WI38 (cell line): ENCODE results near the gene DNM3.
"Not testable (repeated sequence)": the region's sequence is repeated elsewhere in the genome, so short reads cannot be mapped to it uniquely, and the experiment has no call there.

ENCODE experiments used
- H3K4me3 ChIP-seq: 2 replicates; pipeline ENCODE4 v1.5.1; 2011; ENCODE audit warnings: low read depth, mild to moderate bottlenecking, control low read depth, low read length
- TF ChIP-seq, protein P1 (sequence below): IDR thresholded peaks from 2 replicates; pipeline ENCODE4 v1.5.1; 2012; ENCODE audit warnings: low read depth, mild to moderate bottlenecking, control low read depth, low read length

The DNM3 gene

DNA sequence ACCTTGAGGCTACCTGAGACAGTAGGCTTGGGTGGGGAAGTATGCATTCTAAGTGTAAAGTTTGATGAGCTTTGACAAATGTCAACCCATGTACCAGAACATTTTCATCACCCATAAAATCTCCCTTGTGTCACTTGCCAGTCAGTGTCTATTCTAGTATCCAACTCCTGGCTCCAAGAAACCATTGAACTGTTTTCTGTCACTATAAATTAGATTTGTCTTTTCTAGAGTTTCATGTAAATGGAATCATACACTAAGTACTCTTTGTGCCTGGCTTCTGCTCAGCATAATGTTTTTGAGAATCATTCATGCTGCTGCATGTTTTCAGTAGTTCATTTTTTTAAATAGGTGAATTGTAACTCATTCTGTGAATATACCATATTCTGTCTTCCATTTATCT, 165.4 kb downstream of the DNM3 start:
- TF ChIP-seq, protein P1, sequence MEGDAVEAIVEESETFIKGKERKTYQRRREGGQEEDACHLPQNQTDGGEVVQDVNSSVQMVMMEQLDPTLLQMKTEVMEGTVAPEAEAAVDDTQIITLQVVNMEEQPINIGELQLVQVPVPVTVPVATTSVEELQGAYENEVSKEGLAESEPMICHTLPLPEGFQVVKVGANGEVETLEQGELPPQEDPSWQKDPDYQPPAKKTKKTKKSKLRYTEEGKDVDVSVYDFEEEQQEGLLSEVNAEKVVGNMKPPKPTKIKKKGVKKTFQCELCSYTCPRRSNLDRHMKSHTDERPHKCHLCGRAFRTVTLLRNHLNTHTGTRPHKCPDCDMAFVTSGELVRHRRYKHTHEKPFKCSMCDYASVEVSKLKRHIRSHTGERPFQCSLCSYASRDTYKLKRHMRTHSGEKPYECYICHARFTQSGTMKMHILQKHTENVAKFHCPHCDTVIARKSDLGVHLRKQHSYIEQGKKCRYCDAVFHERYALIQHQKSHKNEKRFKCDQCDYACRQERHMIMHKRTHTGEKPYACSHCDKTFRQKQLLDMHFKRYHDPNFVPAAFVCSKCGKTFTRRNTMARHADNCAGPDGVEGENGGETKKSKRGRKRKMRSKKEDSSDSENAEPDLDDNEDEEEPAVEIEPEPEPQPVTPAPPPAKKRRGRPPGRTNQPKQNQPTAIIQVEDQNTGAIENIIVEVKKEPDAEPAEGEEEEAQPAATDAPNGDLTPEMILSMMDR, result no peak
- no peak overlapping the region for H3K4me3 ChIP-seq

DNA sequence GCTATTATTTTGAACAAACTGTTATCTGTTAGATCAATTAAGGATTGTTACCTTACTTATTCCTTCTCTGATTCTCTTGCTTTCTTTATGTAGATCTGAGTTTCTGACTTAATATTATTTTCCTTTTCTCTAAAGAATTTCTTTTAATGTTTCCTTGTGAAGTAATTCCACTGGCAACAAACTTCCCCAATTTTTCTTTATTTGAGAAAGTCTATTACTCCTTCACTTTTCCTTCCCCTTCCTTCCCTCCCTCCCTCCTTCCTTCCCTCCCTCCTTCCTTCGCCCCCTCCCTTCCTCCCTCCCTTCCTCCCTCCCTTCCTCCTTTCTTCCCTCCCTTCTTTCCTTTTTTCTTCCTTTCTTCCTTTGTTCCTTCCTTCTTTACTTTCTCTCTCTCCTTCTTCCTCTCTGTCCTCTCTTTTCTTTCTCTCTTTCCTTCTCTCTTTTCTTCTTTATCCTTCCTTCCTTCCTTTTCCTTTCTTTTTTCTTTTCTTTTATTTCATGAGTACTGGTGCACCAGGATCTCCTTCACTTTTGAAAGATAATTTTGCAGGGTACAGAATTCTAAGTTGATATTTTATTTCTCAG, 177.5 kb downstream of the DNM3 start:
- TF ChIP-seq, protein P1, result no peak
- H3K4me3 ChIP-seq, result no peak overlapping the region

DNA sequence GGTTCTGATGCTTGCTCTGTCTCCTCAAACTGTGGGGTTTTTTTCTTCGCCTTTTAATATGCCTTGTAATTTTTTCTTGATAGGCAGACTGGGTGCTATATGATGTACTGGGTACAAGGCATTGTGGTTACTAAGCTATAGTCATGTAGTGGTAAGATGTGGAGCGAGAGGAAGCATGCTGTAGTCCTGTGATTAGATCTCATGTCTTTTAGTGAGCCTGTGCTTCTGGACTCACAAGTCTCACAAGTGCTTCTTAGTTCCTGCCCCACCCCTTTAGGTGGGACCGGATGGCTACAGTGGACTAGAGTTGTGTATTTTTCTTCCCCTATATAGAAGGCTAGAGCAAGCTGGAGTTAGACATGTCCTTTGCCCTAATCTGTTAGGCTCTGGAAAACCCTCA, 178.7 kb downstream of the DNM3 start:
- H3K4me3 ChIP-seq, result no peak overlapping the region
- TF ChIP-seq, protein P1, result no peak

DNA sequence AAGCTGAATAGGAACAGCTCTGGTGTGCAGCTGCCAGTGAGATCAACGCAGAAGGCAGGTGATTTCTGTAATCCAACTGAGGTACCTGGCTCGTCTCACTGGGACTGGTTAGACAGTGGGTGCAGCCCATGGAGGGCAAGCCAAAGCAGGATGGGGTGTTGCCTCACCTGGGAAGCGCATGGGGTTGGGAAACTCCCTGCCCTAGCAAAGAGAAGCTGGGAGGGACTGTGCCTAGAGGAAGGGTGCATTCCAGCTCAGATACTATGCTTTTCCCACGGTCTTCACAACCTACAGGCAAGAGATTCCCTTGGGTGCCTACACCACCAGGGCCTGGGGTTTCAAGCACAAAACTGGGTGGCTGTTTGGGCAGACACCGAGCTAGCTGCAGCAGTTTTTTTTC, 183.2 kb downstream of the DNM3 start:
- H3K4me3 ChIP-seq, result no peak overlapping the region
- TF ChIP-seq, protein P1, result no peak

DNA sequence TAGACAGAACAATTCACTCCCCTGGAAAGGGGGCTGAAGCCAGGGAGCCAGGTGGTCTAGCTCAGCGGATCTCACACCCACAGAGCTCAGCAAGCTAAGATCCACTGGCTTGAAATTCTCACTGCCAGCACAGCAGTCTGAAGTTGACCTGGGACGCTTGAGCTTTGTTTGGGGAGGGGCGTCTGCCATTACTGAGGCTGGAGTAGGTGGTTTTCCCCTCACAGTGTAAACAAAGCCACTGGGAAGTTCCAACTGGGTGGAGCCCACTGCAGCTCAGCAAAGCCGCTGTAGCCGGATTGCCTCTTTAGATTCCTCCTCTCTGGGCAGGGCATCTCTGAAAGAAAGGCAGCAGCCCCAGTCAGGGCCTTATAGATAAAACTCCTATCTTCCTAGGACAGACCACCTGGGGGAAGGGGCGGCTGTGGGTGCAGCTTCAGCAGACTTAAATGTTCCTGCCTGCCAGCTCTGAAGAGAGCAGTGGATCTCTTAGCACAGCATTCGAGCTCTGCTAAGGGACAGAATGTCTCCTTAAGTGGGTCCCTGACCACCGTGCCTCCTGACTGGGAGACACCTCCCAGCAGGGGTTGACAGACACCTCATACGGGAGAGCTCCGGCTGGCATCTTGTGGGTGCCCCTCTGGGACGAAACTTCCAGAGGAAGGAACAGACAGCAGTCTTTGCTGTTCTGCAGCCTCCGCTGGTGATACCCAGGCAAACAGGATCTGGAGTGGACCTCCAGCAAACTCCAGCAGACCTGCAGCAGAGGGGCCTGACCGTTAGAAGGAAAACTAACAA, 183.8 kb downstream of the DNM3 start:
- H3K4me3 ChIP-seq, result not testable (repeated sequence)

DNA sequence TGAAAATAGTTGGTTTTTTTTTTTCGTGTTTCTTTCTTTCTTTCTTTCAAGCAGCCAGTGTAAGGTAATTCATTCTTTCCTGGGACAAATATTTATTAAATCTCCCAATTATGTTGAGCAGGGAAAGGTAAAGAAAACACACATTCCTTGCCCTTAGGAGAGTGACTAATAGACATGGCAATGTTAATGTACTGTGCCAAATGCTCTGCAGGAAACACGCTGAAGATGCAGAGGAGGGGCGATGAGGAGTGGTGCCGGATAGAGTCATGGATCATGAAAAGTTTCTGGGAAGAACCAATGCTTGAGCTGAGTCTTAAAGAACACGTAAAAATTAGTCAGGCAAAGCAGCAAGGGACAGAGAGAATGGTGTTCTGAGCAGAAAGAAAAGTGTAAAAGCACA, 199.2 kb downstream of the DNM3 start:
- TF ChIP-seq, protein P1, result no peak
- H3K4me3 ChIP-seq, result no peak overlapping the region

DNA sequence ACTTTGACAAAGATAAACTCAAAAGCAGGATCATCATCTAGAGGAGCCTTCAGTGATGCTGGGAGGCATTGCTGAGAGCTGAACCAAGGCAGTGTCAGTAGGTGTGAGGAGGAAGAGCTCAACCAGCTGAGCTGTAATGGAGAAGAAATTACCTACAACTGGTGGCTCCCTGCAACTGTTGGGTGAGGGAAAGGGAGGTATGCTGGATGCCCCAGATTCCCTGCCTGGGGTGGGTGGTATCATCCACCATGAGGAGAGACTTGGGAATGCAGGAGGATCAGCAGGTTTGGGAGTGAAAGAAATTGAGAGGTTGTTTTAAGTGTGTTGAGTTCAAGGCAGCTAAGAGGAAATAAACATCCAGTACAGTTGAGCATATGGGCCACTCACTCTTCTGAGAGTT, 199.8 kb downstream of the DNM3 start:
- TF ChIP-seq, protein P1, result no peak
- no peak overlapping the region for H3K4me3 ChIP-seq
